Hepatocyte (in vitro differentiated cells): ENCODE results near the gene DIP2C.

ENCODE experiments used
- CTCF ChIP-seq: fragments of 200-600 bp; sonication (generic); IDR thresholded peaks from 2 replicates; pipeline ENCODE4 v1.5.1; 2016; ENCODE audit warnings: antibody characterized with exemption, mild to moderate bottlenecking; ENCODE audit not compliant: poor library complexity
- EZH2phosphoT487 ChIP-seq: fragments of 200-600 bp; sonication (generic); IDR thresholded peaks from one replicate; pipeline ENCODE4 v1.6.1; 2018; ENCODE audit warnings: antibody characterized with exemption, mild to moderate bottlenecking, low read depth, moderate library complexity; ENCODE audit not compliant: unreplicated experiment, severe bottlenecking

GRCh38 chr10:525565-526315 lies 163.7 kb downstream of the DIP2C start:
- TF ChIP-seq CTCF (no peak), EZH2phosphoT487 (no peak)
